GM13976 (cell line): ENCODE measurements around the gene ATP6V0A4.

Experiments
- DNase-seq: peaks from one replicate; pipeline ENCODE4 v3.0.0; 2012; ENCODE audit warnings: low spot score
- CTCF ChIP-seq: IDR thresholded peaks from 2 replicates; pipeline ENCODE4 v1.5.1; 2012; ENCODE audit warnings: borderline replicate concordance, mild to moderate bottlenecking; ENCODE audit not compliant: insufficient read depth; ENCODE audit errors: extremely low read depth, missing control alignments, control extremely low read depth
- in situ Hi-C: fragments of 300-500 bp; cut with MboI; formaldehyde crosslinking; loops from one replicate; pipeline ENCODE4 v1.12.0; 2022; ENCODE audit warnings: low sequenced_read_pairs, mixed read lengths, inconsistent platforms; ENCODE audit not compliant: unreplicated experiment

ATP6V0A4 gene

GRCh38 chr7:138753610-138754009 lies 44.4 kb downstream of the ATP6V0A4 start:
- TF ChIP-seq CTCF, result no peak
- in situ Hi-C loops, result no loop called here
- no peak for DNase-seq

GRCh38 chr7:138753150-138753518 lies 44.9 kb downstream of the ATP6V0A4 start:
- in situ Hi-C loops, result no loop called here
- no peak for TF ChIP-seq CTCF
- no peak for DNase-seq

GRCh38 chr7:138752518-138753149 lies 45.4 kb downstream of the ATP6V0A4 start:
- DNase-seq, result no peak
- TF ChIP-seq CTCF, result no peak
- in situ Hi-C loops, result no loop called here

- in situ Hi-C loops, result no loop called here
- DNase-seq, result no peak
- TF ChIP-seq CTCF, result no peak
Observed at GRCh38 chr7:138750901-138751464, 47.0 kb downstream of the ATP6V0A4 start.

- no peak for DNase-seq
- TF ChIP-seq CTCF, result no peak
- in situ Hi-C loops, result no loop called here
Observed at GRCh38 chr7:138750473-138750872, 47.5 kb downstream of the ATP6V0A4 start.

- no peak for DNase-seq
- in situ Hi-C loops, result loop anchor here (25.0 kb wide), 1 partner anchor 313 kb away; no protein-coding TSS in a partner anchor
- TF ChIP-seq CTCF, result no peak
Observed at GRCh38 chr7:138749960-138750359, 48.0 kb downstream of the ATP6V0A4 start.

- no peak for DNase-seq
- no peak for TF ChIP-seq CTCF
- in situ Hi-C loops, result loop anchor here (25.0 kb wide), 1 partner anchor 311 kb away; no protein-coding TSS in a partner anchor
Observed at GRCh38 chr7:138748666-138749065, 49.3 kb downstream of the ATP6V0A4 start.
